Suprapubic skin (tissue), 4 donors: ENCODE results near the gene SDR42E1. TPM values are rescaled to one million over a fixed set of nuclear protein-coding genes. Genes with fewer than 3 reads are reported as not detected.

ENCODE experiments used
- DNase-seq, 2 donors: peaks; one replicate each; pipeline ENCODE4 v3.0.0-alpha.2; 2019; ENCODE audit warnings: low spot score in 2 of 2
- H3K27ac ChIP-seq: fragments of 200-600 bp; sonication (generic); one replicate; pipeline ENCODE4 v1.5.1; 2019
- H3K27me3 ChIP-seq: fragments of 200-600 bp; sonication (generic); one replicate; pipeline ENCODE4 v1.5.1; 2019
- H3K36me3 ChIP-seq: fragments of 200-600 bp; sonication (generic); one replicate; pipeline ENCODE4 v1.5.1; 2019
- H3K4me1 ChIP-seq: fragments of 200-600 bp; sonication (generic); one replicate; pipeline ENCODE4 v1.5.1; 2019
- H3K4me3 ChIP-seq: fragments of 200-600 bp; sonication (generic); one replicate; pipeline ENCODE4 v1.5.1; 2019; ENCODE audit warnings: mild to moderate bottlenecking
- H3K9me3 ChIP-seq: fragments of 200-600 bp; sonication (generic); one replicate; pipeline ENCODE4 v1.5.1; 2019
- EP300 ChIP-seq: sonication (generic); formaldehyde crosslinking; IDR thresholded peaks from one replicate; pipeline ENCODE4 v1.6.1; 2017; ENCODE audit warnings: antibody characterized with exemption
- POLR2A ChIP-seq, 2 donors: fragments of 450-650 bp; IDR thresholded peaks; one replicate each; pipeline ENCODE4 v1.6.1; 2017; ENCODE audit warnings: antibody characterized with exemption in 2 of 2, mild to moderate bottlenecking in 2 of 2, moderate library complexity in 2 of 2
- POLR2AphosphoS5 ChIP-seq, 3 donors: sonication (generic); formaldehyde crosslinking; IDR thresholded peaks; one replicate each; pipeline ENCODE4 v1.6.1; 2017; ENCODE audit warnings: antibody characterized with exemption in 3 of 3
- WGBS: methylation state at CpG from one replicate; pipeline ENCODE4 v1.1.5; 2018; 5-methylcytosine and 5-hydroxymethylcytosine counted together
- total RNA-seq, 4 donors: library from RNA; depleted of rRNA; stranded (reverse); fragments of >200 nt; gene quantifications; one replicate each; pipeline ENCODE4 v1.1.0, GENCODE V29; 2016
- TF ChIP-seq, protein P1 (sequence below), 2 donors: fragments of 200-600 bp in 1 of 2; fragments of 450-650 bp in 1 of 2; sonication (generic) in 1 of 2; IDR thresholded peaks; one replicate each; pipeline ENCODE4 v1.5.1; 2016 to 2019; ENCODE audit warnings: antibody characterized with exemption in 2 of 2, mild to moderate bottlenecking in 1 of 2, moderate library complexity in 1 of 2

Gene SDR42E1
- total RNA-seq, 4 donors from 2014 or later: 21.5 to 34.6 (median 28.3) TPM

- WGBS: 42% methylated on average over 3 of the region's 3 CpGs
Measured at GRCh38 chr16:81940781-81941560, 70.3 kb downstream of the SDR42E1 start.

GRCh38 chr16:81939164-81940056 is 71.9 kb downstream of the SDR42E1 start:
- 77% methylated on average over 7 of the region's 7 CpGs for WGBS
- no peak overlapping the region for H3K4me3 ChIP-seq
- H3K36me3 ChIP-seq: peaks cover 10% of the 10 kb centered on the region
- no peak overlapping the region for H3K27ac ChIP-seq
- no peaks in the 10 kb centered on the region for H3K27me3 ChIP-seq
- H3K4me1 ChIP-seq: peaks cover 6% of the 10 kb centered on the region
- no peaks in the 10 kb centered on the region for H3K9me3 ChIP-seq
- TF ChIP-seq POLR2AphosphoS5 (IDR thresholded peaks at IDR 0.05) (no peak), EP300 (no peak), POLR2A (IDR thresholded peaks at IDR 0.05) (no peak)
- TF ChIP-seq, protein P1, sequence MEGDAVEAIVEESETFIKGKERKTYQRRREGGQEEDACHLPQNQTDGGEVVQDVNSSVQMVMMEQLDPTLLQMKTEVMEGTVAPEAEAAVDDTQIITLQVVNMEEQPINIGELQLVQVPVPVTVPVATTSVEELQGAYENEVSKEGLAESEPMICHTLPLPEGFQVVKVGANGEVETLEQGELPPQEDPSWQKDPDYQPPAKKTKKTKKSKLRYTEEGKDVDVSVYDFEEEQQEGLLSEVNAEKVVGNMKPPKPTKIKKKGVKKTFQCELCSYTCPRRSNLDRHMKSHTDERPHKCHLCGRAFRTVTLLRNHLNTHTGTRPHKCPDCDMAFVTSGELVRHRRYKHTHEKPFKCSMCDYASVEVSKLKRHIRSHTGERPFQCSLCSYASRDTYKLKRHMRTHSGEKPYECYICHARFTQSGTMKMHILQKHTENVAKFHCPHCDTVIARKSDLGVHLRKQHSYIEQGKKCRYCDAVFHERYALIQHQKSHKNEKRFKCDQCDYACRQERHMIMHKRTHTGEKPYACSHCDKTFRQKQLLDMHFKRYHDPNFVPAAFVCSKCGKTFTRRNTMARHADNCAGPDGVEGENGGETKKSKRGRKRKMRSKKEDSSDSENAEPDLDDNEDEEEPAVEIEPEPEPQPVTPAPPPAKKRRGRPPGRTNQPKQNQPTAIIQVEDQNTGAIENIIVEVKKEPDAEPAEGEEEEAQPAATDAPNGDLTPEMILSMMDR (IDR thresholded peaks at IDR 0.05): no peak
- no peak for DNase-seq

More at GRCh38 chr16:81940781-81941560, 70.3 kb downstream of the SDR42E1 start:
- Histone ChIP-seq H3K36me3 (peaks cover 10% of the 10 kb centered on the region), H3K4me3 (no peak overlapping the region), H3K27ac (no peak overlapping the region), H3K27me3 (no peaks in the 10 kb centered on the region), H3K4me1 (peaks cover 6% of the 10 kb centered on the region), H3K9me3 (no peaks in the 10 kb centered on the region)
- DNase-seq: no peak
- TF ChIP-seq POLR2A (IDR thresholded peaks at IDR 0.05): no peak
- no peak for TF ChIP-seq POLR2AphosphoS5 (IDR thresholded peaks at IDR 0.05)
- TF ChIP-seq EP300: no peak
- TF ChIP-seq, protein P1 (IDR thresholded peaks at IDR 0.05): no peak

Other genes starting within 250 kb of the SDR42E1 start
- 10 to 100 TPM in 3 of 4 donors, 1 to 10 TPM in 1; 6.5 to 24.1 (median 10.5) TPM for gene PLCG2, start 232.2 kb downstream of the SDR42E1 start, total RNA-seq
- 10 to 100 TPM in 1 of 4 donors, 1 to 10 TPM in 3; 2.7 to 10.6 (median 4.0) TPM for gene HSD17B2, start 23.8 kb upstream of the SDR42E1 start, total RNA-seq
- gene MPHOSPH6, start 158.8 kb upstream of the SDR42E1 start, total RNA-seq: 10 to 100 TPM; 26.2 to 58.0 (median 33.5) TPM